Colonic mucosa (tissue), 4 donors: ENCODE measurements around the gene APOBEC3H. TPM values are rescaled to one million over a fixed set of nuclear protein-coding genes. Genes with fewer than 3 reads are reported as not detected.

ENCODE experiments used
- DNase-seq: peaks from one replicate; pipeline ENCODE4 v3.0.0-alpha.2; 2020
- H3K27ac ChIP-seq: fragments of 200-600 bp; one replicate; pipeline ENCODE4 v1.8.0; 2021
- H3K27me3 ChIP-seq: fragments of 200-600 bp; one replicate; pipeline ENCODE4 v1.8.0; 2021
- H3K36me3 ChIP-seq: fragments of 200-600 bp; one replicate; pipeline ENCODE4 v1.8.0; 2021
- H3K4me1 ChIP-seq: fragments of 200-600 bp; one replicate; pipeline ENCODE4 v1.8.0; 2021; ENCODE audit warnings: mild to moderate bottlenecking
- H3K4me3 ChIP-seq: fragments of 200-600 bp; one replicate; pipeline ENCODE4 v1.8.0; 2021
- H3K9ac ChIP-seq, 2 donors: one replicate each; pipeline ENCODE4 v1.7.0; 2013; ENCODE audit warnings: control low read depth in 2 of 2, low read depth in 2 of 2, low read length in 2 of 2
- H3K9me3 ChIP-seq: fragments of 200-600 bp; one replicate; pipeline ENCODE4 v1.8.0; 2021
- CTCF ChIP-seq: fragments of 200-600 bp; IDR thresholded peaks from one replicate; pipeline ENCODE4 v1.8.0; 2022; ENCODE audit warnings: antibody characterized with exemption, mild to moderate bottlenecking
- intact Hi-C: fragments of 100-400 bp; cut with DNase I; formaldehyde crosslinking; loops from one replicate; pipeline ENCODE4 v1.14.1; 2022
- total RNA-seq, 2 donors: library from RNA; stranded (reverse); fragmentation: NEBNext Ultra II Directional in 1 of 2; extraction: Animal tissue kit (Norgen Biotek cat#: 25700) in 1 of 2; gene quantifications; one replicate each; pipeline ENCODE4 v1.2.1, GENCODE V29; 2021
- donor health status: healthy.
- donor health status: DM: no; HTN: no; CAD: no.
- donor health status: DM: no; HTN: no; CAD: no.

APOBEC3H gene
- total RNA-seq, 2 donors from 2014 or later, result 0.45 TPM; not detected in 1

DNA sequence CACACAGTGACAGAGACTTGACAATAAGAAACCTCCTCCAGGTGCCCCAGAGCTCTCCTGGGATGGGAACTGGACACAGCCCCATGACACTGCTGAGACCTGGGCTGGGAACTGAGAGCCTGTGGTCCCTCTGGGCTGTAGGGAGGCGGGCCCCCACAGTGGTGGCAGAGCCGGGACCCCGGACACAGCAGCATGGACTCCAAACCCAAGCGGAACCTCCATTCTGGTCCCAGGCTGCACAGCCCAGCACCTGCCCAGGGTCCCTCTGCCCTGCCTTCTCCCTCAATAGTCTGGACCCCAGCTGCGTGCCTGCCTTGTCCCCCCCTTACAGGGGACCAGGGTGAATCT is 8.4 kb upstream of the APOBEC3H start:
- Histone ChIP-seq H3K27ac (no peak overlapping the region), H3K36me3 (no peaks in the 10 kb centered on the region), H3K9me3 (no peaks in the 10 kb centered on the region), H3K4me1 (no peaks in the 10 kb centered on the region), H3K27me3 (no peaks in the 10 kb centered on the region), H3K4me3 (no peak overlapping the region), H3K9ac (no peak overlapping the region)
- no peak for DNase-seq
- intact Hi-C loops, result no loop called here
- no peak for TF ChIP-seq CTCF

- Histone ChIP-seq H3K27ac (no peak overlapping the region), H3K36me3 (no peaks in the 10 kb centered on the region), H3K9me3 (no peaks in the 10 kb centered on the region), H3K27me3 (no peaks in the 10 kb centered on the region), H3K4me3 (no peak overlapping the region), H3K4me1 (no peaks in the 10 kb centered on the region), H3K9ac (no peak overlapping the region)
- DNase-seq, result no peak
- intact Hi-C loops, result no loop called here
- TF ChIP-seq CTCF, result no peak
Observed at GRCh38 chr22:39089928-39090327, 7.1 kb upstream of the APOBEC3H start.

DNA sequence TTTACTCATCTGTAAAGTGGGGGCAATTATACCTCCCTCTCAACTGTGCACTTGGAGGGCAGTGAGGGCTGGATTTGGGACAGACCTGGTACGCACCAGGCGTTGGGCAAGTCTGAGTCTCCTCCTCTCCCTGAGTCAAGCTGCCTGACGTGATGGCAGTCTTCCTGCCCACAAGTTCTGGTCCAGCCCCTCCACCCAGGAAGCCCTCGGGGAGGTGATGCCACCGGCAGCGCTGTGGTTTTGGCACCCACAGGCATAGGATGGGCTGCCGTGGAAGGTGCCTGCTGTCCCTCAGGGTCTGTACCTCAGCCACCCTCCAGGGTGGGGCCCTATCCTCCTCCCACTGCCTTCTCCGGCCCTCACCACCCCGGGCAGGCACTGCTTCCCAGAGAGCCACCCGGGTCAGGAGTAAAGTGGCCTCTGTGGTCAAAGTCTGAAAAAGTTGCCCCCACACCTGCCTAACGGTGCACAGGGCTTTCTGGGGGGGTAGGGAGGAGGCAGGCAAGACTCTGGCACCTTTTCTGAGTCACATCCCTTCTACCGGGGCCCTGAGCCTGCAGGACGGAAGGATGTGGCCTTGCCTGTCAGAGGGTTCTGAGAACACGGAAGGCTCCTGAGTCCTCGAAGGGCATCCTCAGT is 6.5 kb upstream of the APOBEC3H start:
- no peak for DNase-seq
- no peaks in the 10 kb centered on the region for H3K36me3 ChIP-seq
- H3K9ac ChIP-seq, result no peak overlapping the region
- no peaks in the 10 kb centered on the region for H3K27me3 ChIP-seq
- intact Hi-C loops, result no loop called here
- no peaks in the 10 kb centered on the region for H3K9me3 ChIP-seq
- no peak overlapping the region for H3K4me3 ChIP-seq
- no peak overlapping the region for H3K27ac ChIP-seq
- TF ChIP-seq CTCF, result no peak
- H3K4me1 ChIP-seq, result no peaks in the 10 kb centered on the region

GRCh38 chr22:39091126-39092081 is 5.6 kb upstream of the APOBEC3H start:
- intact Hi-C loops, result no loop called here
- TF ChIP-seq CTCF, result no peak
- Histone ChIP-seq H3K36me3 (no peaks in the 10 kb centered on the region), H3K4me3 (no peak overlapping the region), H3K9me3 (no peaks in the 10 kb centered on the region), H3K27ac (no peak overlapping the region), H3K9ac (no peak overlapping the region), H3K4me1 (no peaks in the 10 kb centered on the region), H3K27me3 (no peaks in the 10 kb centered on the region)
- DNase-seq, result no peak

DNA sequence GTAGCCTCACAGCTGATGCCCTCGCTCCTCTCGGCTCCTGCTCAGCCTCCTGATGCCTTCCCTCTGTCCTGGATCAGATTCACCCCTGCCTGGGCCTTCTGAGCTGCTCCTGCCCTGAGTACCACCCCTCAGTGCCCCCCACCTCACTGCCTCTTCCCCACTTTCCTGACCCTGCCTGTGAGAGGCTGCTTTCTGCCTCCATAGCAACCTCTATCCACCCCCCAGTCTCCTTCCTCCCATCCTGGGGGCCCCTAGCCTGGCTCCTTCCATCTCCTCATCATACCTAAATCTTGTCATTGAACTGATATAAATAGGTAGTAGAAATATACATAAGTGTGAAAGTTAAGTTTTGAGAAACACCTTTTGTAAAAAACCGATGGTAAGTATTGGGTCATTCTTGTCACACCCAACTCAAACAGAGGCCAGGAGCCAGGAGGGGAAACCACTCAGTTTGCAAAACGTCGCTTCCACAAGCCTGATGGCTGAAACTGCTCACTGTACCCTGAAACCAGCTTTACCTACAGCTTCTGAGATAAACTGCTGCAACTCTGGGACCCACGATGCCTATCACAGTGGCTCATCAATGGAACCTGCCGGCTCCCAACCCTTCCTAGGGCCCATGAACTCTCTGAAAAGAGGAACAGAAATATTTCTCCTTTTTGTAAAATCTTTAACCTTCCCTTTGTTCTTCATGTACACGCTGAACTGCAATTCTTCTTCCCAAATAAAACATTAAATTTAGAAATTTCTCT is 4.8 kb upstream of the APOBEC3H start:
- no peak overlapping the region for H3K4me3 ChIP-seq
- H3K9me3 ChIP-seq, result no peaks in the 10 kb centered on the region
- H3K27ac ChIP-seq, result no peak overlapping the region
- no peak for TF ChIP-seq CTCF
- intact Hi-C loops, result no loop called here
- H3K36me3 ChIP-seq, result no peaks in the 10 kb centered on the region
- no peaks in the 10 kb centered on the region for H3K4me1 ChIP-seq
- no peak overlapping the region for H3K9ac ChIP-seq
- no peaks in the 10 kb centered on the region for H3K27me3 ChIP-seq
- DNase-seq, result no peak
